GM12872 (cell line): Measurements from ENCODE around the gene SLC49A3.

Experiments
- TF ChIP-seq, protein P1 (sequence below): IDR thresholded peaks from 3 replicates; pipeline ENCODE4 v1.5.1; 2011; ENCODE audit warnings: low read depth, mild to moderate bottlenecking, low read length, moderate library complexity; ENCODE audit not compliant: insufficient read depth

SLC49A3 gene

DNA sequence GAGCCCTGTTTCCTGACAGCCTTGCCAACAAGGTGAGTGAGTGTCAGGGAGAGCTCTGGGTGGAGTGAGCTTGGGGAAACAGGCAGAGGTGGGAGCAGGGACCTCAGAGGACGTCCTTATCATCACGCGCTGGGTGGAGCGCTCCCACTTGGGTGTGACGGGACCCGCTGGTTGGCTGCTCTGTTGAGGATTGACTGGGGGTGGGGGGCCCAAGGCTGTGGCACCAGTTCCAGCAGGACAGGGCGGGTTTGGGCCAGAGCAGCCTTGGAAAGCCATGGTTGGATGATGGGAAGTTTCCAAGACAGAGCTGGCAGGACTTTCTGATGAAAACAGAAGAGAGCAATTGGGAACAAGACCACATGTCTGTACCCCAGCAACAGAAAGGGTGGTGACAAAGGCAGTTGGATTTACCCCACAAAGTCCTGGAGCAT lies 13.7 kb upstream of the SLC49A3 start:
- TF ChIP-seq, protein P1, sequence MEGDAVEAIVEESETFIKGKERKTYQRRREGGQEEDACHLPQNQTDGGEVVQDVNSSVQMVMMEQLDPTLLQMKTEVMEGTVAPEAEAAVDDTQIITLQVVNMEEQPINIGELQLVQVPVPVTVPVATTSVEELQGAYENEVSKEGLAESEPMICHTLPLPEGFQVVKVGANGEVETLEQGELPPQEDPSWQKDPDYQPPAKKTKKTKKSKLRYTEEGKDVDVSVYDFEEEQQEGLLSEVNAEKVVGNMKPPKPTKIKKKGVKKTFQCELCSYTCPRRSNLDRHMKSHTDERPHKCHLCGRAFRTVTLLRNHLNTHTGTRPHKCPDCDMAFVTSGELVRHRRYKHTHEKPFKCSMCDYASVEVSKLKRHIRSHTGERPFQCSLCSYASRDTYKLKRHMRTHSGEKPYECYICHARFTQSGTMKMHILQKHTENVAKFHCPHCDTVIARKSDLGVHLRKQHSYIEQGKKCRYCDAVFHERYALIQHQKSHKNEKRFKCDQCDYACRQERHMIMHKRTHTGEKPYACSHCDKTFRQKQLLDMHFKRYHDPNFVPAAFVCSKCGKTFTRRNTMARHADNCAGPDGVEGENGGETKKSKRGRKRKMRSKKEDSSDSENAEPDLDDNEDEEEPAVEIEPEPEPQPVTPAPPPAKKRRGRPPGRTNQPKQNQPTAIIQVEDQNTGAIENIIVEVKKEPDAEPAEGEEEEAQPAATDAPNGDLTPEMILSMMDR: no peak

DNA sequence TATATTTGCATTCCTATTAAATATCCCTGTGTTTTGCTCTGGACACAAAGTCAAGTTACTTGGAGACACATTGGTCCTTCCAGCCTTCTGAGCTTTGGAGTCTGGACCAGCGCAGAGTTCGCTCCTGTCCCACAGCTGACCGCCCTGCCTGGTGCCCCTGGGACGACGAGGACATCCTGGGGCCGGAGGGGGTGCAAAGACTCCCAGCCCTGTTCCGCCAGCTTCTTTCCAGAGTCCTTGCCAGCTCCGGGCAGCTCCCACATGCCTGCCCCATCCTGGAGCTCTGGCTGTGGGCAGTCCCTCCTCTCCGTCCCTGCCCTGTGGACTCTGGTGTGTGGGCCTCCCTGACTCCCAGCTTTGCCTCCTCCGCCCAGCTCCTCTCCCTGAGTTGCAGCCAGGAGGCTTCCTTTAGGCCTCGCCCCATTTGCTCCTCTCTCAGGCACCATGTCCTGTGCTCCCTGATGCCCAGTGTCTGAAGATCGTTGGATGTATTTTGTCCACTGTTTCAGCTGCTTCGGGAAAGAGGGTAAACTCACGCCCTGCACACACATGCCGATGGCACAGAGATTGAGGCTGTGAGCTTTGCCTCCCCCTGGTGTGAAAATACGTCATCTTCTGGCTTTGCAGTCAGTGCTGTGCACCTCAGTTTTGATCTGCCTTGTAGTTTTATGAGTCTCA lies 11.8 kb upstream of the SLC49A3 start:
- TF ChIP-seq, protein P1: no peak

DNA sequence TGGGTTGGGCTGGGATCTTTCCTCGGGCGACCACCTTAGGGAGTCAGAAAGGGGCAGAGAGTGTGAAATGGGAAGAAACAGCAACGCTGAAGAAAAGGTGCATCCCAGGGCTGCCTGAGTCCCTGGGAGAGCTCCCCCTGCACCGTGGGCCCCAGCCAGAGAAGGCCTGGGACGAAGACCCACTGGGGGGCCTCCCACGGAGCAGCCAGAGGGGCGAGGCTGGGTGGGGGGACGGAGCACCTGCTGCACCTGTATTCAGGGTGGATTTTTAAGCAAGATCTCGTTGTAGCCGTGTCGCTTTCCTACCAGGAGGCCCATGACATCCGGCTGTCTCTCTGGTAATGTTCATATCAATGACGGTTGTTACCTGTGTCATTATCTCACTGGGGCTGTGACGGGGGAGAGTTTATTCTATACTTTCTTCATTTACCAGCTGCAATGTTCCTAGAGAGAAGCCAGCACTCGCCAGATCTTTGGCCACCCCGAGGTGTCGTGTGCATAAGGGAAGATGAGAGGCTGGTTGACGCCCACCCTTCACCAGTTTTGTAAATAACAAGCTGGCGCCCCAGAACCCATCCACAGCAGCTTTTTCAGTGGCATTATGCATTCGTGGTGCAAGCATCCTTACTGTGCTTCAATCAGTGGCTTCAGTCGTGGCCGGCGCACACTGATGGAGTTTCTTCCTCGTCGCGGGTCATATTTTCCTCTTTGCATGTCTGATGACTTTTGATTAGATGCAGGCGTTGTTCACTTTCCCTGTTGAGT lies 11.0 kb upstream of the SLC49A3 start:
- TF ChIP-seq, protein P1: no peak

DNA sequence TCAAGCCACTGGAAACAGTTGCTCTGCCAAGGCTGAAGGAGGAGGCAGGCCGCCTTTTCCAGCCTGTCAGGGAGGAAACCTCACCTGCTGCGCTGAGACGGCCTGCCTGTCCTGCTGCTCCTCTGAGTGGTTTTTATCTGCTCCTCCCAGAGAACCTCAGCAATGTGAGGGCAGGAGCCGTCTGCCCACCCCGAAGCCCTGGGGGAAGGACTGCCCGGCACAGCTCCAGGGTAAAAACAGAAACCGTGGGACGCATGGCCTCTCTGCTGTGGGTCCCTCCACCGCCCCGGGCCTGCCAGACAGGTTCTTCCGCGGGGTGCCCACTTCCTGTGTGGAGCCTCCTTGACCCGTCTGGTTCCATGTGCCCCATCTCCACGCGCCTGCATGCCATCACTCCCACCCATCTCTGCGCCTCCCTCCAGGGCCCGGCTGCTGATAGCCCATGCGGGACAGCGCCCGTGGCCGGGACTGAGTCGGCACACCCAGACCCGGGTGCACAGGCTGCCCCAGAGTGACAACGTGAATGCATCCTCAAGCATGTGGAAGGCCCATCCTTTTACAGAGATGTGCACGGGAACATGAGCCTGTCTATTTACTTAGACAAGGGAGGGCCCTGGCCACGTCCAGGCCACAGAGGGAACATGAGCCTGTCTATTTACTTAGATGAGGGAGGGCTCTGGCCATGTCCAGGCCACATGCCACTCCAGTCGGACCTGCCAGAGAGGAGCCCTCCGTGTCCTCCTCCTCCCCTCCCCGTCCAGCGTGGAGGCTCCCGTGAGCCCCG lies 4.0 kb upstream of the SLC49A3 start:
- TF ChIP-seq, protein P1: no peak

DNA sequence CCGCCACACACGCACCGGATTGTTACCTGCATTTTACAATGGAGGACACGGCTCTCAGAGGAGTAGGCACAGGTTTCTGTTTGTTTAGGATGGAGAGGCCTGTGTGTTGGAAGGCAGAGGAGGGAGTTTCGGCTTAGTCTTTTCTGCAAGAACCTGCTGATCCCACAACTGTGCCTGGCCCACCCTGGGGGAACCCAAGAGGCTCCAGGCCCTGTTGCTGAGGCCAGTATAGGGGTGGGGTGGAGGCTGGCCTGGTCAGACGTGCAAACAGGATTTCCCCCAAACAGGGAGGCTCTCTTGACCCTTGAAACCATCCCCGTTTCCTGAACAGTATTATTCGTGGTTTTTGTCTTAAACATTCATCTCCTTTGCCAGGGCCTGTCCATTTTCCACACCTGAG lies 772 bp upstream of the SLC49A3 start:
- TF ChIP-seq, protein P1: no peak

DNA sequence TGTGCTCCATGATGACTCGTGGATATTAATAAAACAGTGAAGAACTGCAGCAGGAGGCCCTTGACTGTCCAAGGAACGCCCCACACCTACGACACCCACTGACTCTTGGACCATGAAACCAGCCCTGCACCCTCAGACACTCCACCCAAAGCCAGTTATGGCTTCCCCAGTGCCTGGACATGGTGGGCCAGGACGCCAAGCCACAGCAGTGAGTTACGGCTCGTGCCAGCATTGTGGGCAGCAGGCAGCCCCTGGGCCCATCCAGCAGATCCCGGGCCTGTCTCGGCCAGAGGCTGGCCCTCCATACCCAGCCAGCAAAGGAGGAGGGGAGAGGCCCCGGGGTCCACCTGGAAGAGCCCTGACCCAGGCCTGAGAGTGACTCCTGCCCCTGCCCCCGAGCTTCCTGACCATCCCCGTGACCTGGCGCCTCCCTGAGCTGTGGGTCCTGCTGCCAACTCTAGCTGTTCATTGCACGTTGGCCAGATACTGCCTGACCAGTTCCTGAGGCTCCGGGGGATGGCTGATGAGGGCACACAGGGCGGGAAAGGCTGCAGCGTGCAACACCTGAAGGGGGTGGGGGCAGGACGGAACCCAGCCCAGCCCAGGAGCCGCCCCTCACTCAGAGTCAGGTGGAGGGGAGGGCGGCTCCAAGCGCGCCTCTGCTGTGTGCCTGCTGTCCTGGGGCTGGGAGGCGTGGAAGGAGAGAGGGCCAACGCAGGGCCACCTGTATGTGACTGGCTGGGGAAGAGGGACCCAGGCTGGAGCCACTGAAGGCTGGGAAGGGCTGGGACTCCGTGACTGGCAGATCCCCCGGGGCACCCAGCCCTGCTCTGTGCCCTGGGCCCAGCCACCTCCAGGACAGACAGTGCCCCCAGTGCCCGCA lies 739 bp downstream of the SLC49A3 start:
- TF ChIP-seq, protein P1: no peak
